Fibroblast of peridontal ligament (primary cell): ENCODE data around the gene SLC5A6.
A peak's percentile ranks its signal among the peaks of the same experiment; 100 is the strongest.

Experiments
- DNase-seq: peaks from one replicate; pipeline ENCODE4 v3.0.0-alpha.2; 2010; ENCODE audit errors: extremely low read depth

SLC5A6 gene

GRCh38 chr2:27236626-27237025 lies 24.6 kb upstream of the SLC5A6 start:
- no peak for DNase-seq

DNA sequence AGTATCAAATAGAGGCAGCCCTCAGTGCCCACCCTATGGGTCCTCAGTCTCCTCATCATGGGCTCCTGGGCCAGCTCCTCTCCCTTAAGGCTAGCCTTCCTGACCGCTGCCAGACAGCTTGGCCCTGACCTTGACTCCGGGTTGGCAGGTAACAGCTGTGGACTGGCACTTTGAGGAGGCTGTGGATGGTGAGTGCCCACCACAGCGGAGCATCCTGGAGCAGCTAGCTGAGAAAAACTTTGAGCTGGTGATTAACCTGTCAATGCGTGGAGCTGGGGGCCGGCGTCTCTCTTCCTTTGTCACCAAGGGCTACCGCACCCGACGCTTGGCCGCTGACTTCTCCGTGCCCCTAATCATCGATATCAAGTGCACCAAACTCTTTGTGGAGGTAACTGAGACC lies 24.1 kb upstream of the SLC5A6 start:
- no peak for DNase-seq

DNA sequence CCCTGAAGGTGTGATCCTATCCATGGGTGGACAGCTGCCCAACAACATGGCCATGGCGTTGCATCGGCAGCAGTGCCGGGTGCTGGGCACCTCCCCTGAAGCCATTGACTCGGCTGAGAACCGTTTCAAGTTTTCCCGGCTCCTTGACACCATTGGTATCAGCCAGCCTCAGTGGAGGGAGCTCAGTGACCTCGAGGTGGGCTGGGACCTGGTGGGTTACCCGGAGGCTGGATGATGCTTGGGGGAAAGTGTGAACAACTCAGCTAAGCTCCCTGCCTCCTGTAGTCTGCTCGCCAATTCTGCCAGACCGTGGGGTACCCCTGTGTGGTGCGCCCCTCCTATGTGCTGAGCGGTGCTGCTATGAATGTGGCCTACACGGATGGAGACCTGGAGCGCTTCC lies 21.3 kb upstream of the SLC5A6 start:
- DNase-seq = no peak

DNA sequence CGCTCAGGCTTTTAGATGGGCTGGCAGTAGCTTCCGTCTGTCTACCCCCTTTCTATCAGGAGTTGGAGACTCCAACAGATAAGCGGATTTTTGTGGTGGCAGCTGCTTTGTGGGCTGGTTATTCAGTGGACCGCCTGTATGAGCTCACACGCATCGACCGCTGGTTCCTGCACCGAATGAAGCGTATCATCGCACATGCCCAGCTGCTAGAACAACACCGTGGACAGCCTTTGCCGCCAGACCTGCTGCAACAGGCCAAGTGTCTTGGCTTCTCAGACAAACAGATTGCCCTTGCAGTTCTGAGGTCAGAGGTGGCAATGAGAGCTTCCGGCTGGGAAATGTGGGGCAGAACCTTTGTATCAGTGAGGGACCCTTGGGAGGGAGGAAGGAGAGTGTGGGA lies 19.9 kb upstream of the SLC5A6 start:
- no peak for DNase-seq

GRCh38 chr2:27227501-27227900 lies 15.4 kb upstream of the SLC5A6 start:
- no peak for DNase-seq

GRCh38 chr2:27225526-27225925 lies 13.5 kb upstream of the SLC5A6 start:
- DNase-seq = no peak

DNA sequence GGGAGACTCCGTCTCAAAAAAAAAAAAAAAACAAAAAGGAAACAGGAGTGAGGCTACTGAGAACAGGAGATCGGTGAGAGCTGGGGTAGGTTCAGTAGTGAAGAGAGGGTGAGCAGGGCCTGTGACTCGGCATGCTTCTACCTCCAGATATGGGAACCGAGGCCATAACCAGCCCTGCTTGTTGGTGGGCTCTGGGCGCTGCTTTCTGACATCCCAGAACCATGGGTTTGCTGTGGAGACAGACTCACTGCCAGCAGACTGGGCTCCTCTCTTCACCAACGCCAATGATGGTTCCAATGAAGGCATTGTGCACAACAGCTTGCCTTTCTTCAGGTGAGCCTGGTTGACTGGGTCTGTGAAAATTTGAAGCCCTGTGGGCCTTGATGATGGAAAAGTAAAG lies 11.3 kb upstream of the SLC5A6 start:
- DNase-seq = no peak

DNA sequence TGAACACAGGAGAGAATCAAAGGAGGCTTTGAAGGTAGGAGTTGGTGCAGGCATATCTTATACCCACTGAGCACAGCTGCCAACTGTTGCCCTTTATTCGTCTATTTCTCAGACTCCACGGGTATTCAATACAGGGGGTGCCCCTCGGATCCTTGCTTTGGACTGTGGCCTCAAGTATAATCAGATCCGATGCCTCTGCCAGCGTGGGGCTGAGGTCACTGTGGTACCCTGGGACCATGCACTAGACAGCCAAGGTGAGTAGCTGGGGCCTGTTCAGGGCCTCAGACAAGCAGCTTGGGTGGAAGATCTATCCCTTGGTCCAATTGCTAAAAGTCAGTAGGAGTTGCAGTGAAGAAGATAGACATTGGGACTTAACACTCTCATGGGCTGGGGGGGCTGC lies 10.3 kb upstream of the SLC5A6 start:
- DNase-seq = no peak

- no peak for DNase-seq
Measured at GRCh38 chr2:27221166-27221565, 9.1 kb upstream of the SLC5A6 start.

GRCh38 chr2:27220091-27220490 lies 8.0 kb upstream of the SLC5A6 start:
- DNase-seq = no peak

- DNase-seq = no peak
Measured at GRCh38 chr2:27219091-27219490, 7.0 kb upstream of the SLC5A6 start.

- DNase-seq = no peak
Measured at GRCh38 chr2:27218614-27219013, 6.5 kb upstream of the SLC5A6 start.

DNA sequence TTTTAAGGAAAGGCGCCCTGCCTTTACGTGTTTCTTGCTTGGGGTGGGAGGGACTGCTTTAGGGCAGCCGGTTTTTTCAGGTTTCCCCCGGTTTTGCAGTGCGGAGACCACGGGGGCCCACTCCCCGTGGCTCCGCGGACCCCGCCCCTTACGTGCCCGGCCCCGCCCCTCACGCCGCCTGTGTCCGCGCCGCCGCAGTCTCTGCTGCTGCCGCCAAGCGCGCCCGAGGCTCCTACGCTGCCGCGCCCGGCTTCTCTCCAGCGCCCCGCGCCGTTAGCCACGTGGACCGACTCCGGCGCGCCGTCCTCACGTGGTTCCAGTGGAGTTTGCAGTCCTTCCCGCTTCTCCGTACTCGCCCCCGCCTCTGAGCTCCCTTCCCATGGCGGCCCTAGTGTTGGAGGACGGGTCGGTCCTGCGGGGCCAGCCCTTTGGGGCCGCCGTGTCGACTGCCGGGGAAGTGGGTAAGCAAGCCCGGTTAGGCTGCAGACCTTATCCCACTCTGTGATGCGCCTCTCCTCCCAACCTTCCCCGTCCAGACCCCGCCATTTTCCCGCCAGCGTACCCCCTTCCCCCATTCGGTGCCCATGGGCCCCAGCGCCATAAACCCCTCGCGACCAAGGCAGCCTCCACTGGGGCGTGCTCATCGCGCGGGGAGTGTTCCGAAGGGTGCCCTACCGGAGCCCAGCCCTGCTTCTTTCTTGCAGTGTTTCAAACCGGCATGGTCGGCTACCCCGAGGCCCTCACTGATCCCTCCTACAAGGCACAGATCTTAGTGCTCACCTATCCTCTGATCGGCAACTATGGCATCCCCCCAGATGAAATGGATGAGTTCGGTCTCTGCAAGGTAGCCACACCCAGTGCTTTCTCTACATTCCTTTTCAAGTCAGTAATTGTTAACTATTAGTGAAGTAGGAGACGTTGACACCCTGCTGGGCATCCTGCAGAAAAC lies 5.4 kb upstream of the SLC5A6 start, which contains the start of gene CAD:
Gene CAD (plus strand): TSS at position 197 of the 949 bp plus-strand sequence. CDS start 183 bp downstream, at position 380.
- DNase-seq = peak; percentile 67

GRCh38 chr2:27216416-27217137 lies 4.5 kb upstream of the SLC5A6 start:
- no peak for DNase-seq

- DNase-seq = peak; percentile 12
Measured at GRCh38 chr2:27214941-27215340, 2.9 kb upstream of the SLC5A6 start.

DNA sequence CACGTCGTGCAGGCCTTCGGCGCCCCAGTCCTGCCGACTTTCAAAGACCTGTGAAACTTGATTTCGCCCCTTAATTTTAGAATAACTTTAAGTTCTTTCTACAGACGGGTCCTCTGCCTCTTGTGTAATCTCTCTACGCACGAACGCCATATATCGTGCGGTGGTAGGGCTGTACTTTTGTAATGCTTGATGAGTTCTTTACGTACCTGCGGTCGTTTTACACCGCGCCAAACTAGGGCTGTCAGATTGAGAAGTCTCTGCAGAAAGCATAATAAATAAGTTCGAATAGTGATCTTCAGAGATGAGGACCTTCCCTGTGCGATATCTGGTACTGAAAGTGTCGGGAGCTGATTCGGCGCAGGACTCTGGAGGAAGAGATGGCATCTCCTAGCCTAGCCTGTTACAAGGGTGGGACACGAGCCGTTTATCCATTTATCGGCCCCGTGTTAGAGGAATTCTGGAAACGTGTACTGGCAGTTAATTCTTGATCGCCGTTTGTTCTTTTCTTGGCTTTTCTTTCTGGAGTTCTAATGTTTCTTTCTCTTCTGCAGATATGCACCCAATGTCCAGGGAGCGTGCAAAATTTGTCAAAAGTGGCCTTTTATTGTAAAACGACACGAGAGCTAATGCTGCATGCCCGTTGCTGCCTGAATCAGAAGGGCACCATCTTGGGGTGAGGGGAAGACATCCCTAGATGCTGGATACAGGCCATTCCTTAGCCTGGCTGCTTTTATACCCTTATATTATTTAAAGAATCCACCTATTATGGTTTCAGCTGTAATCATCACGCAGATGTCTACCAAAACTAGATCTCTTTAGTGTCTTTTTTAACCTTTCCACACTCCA lies 781 bp upstream of the SLC5A6 start:
- peak; percentile 80 for DNase-seq

DNA sequence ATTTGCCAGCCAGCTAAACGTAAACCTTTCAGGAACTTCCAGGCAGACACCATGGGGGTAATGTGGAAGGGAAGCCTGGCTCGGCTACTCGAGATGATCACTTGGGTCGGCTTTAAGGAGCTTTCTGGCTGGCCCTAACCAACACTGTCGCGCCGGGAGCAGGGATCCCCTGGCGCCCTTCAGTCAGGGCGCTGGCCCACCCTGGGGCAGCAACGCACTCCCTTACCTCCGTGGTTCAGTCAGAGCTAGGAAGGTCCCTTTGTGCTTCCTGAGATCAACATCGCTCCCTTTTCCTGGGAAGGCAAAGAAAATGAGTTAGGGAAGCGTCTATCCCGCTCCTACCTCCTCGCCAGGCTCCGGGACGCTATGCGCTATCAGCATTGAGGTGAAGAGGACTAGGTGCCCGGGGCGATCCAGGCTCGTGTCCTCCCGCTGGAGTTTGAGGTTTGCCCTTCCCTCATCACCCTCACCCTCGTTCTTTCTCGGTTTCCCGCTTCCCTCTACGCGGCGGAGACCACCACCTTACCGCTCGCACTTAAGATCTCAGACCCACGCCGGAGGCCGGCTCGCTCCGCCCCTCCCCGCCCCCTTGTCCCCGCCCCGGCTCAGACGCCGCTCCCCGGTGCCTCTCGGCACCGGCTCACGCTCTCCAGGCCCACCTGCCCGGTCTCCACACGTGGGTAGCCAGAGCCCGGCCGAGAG lies 676 bp downstream of the SLC5A6 start:
- peak; percentile 8 for DNase-seq

GRCh38 chr2:27209621-27210401 lies 2.3 kb downstream of the SLC5A6 start:
- peak; percentile 38 for DNase-seq

- no peak for DNase-seq
Measured at GRCh38 chr2:27208486-27209050, 3.5 kb downstream of the SLC5A6 start.

GRCh38 chr2:27206346-27206745 lies 5.7 kb downstream of the SLC5A6 start:
- no peak for DNase-seq
